ENCODE results near the gene IDH3A.

- no peak for TF ChIP-seq NBN (IDR thresholded peaks at IDR 0.05; ENCODE audit: low read depth)
- no peak for TF ChIP-seq TEAD4 (IDR thresholded peaks at IDR 0.05; ENCODE audit: low read length)
- TF ChIP-seq TEAD4 (CRISPR knock-in tag; IDR thresholded peaks at IDR 0.05; ENCODE audit: borderline replicate concordance) = no peak
- TF ChIP-seq CTCF (IDR thresholded peaks at IDR 0.05 in 2 of 3, conservative IDR thresholded peaks at IDR 0.05 in 1 of 3; ENCODE audit: insufficient read depth in 2 of 3, low read depth in 1 of 3, low read length in 3 of 3) = no peak
- no peak for TF ChIP-seq FOXJ2 (tag; IDR thresholded peaks at IDR 0.05)
- no peak for TF ChIP-seq NCOA4 (IDR thresholded peaks at IDR 0.05; ENCODE audit: partially characterized antibody)
Measured at GRCh38 chr15:78192826-78193594, 43.8 kb downstream of the IDH3A start.
